Ovary (tissue), 9 donors: Measurements from ENCODE around the gene SREBF1. TPM values are rescaled to one million over a fixed set of nuclear protein-coding genes. Genes with fewer than 3 reads are reported as not detected.

Source experiments
- DNase-seq, 5 donors: peaks; one replicate each; pipeline ENCODE4 v3.0.0-alpha.2; 2019 to 2020
- H3K27ac ChIP-seq, 2 donors: fragments of 200-600 bp; one replicate each; pipeline versions ENCODE4 v1.5.1 to v1.8.0; 2019 to 2022
- H3K27me3 ChIP-seq: fragments of 200-600 bp; one replicate; pipeline ENCODE4 v1.8.0; 2022
- H3K36me3 ChIP-seq: fragments of 200-600 bp; sonication (generic); one replicate; pipeline ENCODE4 v1.5.1; 2019
- H3K4me1 ChIP-seq: one replicate; pipeline ENCODE4 v1.8.1; 2013; ENCODE audit warnings: mild to moderate bottlenecking, moderate library complexity; ENCODE audit not compliant: insufficient read depth
- H3K4me3 ChIP-seq: fragments of 200-600 bp; sonication (generic); one replicate; pipeline ENCODE4 v1.5.1; 2017
- H3K9me3 ChIP-seq, 2 donors: fragments of 200-600 bp in 1 of 2; sonication (generic) in 1 of 2; one replicate each; pipeline versions ENCODE4 v1.5.1 to v1.8.1; 2013 to 2019; ENCODE audit warnings: mild to moderate bottlenecking in 1 of 2, moderate library complexity in 1 of 2
- EP300 ChIP-seq: sonication (generic); formaldehyde crosslinking; IDR thresholded peaks from one replicate; pipeline ENCODE4 v1.6.1; 2017; ENCODE audit warnings: antibody characterized with exemption
- POLR2A ChIP-seq: fragments of 450-650 bp; IDR thresholded peaks from one replicate; pipeline ENCODE4 v1.6.1; 2017; ENCODE audit warnings: antibody characterized with exemption, mild to moderate bottlenecking, moderate library complexity
- WGBS, 3 donors: extraction: QIAGEN DNeasy Blood & Tissue Kit in 1 of 3; methylation state at CpG; one replicate each; pipeline versions ENCODE4 v1.1.5 to v1.1.7; 2013 to 2017; 5-methylcytosine and 5-hydroxymethylcytosine counted together
- intact Hi-C, 4 donors: fragments of 100-400 bp; cut with DNase I; formaldehyde crosslinking; loops; one replicate each; pipeline versions ENCODE4 v1.11.0 to v1.15.1; 2022 to 2023
- polyA plus RNA-seq, 2 donors: library from polyadenylated mRNA; stranded (reverse); fragments of 200-250 nt in 1 of 2; fragments of 350-450 nt in 1 of 2; fragmentation: Illumina TruSeq in 1 of 2; extraction: RNeasy Lipid Tissue Mini Kit (QIAGEN cat#74804) in 1 of 2; gene quantifications; one replicate each; pipeline ENCODE4 v1.2.3, GENCODE V29; 2013 to 2014
- total RNA-seq, 7 donors: library from RNA; depleted of rRNA in 2 of 7; stranded (reverse); fragments of >200 nt in 2 of 7; fragmentation: NEBNext Ultra II Directional in 3 of 7; extraction: Animal tissue kit (Norgen Biotek cat#: 25700) in 3 of 7; gene quantifications; one replicate each; pipeline versions ENCODE4 v1.1.0 to v1.2.4, GENCODE V29; 2016 to 2023
- TF ChIP-seq, protein P1 (sequence below), 3 donors: fragments of 450-650 bp in 2 of 3; fragments of 200-600 bp in 1 of 3; IDR thresholded peaks; one replicate each; pipeline versions ENCODE4 v1.5.1 to v1.8.0; 2016 to 2022; ENCODE audit warnings: antibody characterized with exemption in 3 of 3, mild to moderate bottlenecking in 1 of 3
- donor health status: DM: no; HTN: no; CAD: no; lungs with moderate emphysema.
- donor health status: DM: no; HTN: no; CAD: no.
- donor health status: Bipolar disorder and iron deficiency.
- donor health status: DM: yes; HTN: yes; CAD: no.
- donor health status: DM: no; HTN: no; CAD: no.
- donor health status: DM: yes; HTN: yes; CAD: no.

Gene SREBF1
- total and polyA plus RNA-seq, 9 donors = 24.3 to 190 (median 88.2) TPM

DNA sequence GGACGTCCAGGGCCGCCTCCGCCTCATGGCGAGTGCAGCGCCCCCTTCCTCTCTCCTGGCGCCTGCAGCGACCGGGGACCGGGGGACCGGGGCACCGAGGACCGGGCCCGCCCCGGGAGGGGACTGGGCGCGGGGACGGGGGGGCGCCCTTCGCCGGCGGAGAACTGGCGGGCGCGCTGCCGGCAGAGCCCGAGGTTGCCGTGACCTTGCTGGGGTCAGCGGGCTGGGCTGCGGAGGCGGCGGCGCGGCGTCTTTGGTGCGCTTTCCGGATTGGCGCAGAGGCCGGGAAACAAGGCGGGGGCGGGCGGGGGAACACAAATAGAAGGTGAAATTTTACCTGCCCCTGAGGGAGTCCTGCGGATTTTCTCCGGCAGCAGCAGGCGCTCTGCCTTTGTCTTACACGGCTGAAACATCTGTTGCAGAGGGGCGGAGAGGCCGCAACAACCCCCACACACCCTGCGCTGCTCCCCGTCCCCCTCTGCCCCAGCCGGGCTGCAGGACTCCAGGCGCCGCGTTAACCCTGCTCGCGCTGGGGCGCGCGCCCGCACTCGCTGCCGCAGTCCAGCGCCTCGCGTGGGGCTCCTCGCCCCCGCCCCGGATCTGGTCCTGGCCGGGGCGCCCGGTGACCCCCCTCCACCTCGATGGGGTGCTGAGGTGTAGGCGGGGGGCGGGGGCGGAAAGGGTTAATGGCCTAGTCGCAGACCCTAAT, 53.5 kb downstream of the SREBF1 start:
- Histone ChIP-seq H3K4me1 (peaks cover 23% of the 10 kb centered on the region), H3K36me3 (no peaks in the 10 kb centered on the region), H3K4me3 (peak overlapping the region; percentile 50), H3K9me3 (no peaks in the 10 kb centered on the region), H3K27me3 (no peaks in the 10 kb centered on the region), H3K27ac (peak overlapping the region; percentile 56 to 77)
- TF ChIP-seq, protein P1, sequence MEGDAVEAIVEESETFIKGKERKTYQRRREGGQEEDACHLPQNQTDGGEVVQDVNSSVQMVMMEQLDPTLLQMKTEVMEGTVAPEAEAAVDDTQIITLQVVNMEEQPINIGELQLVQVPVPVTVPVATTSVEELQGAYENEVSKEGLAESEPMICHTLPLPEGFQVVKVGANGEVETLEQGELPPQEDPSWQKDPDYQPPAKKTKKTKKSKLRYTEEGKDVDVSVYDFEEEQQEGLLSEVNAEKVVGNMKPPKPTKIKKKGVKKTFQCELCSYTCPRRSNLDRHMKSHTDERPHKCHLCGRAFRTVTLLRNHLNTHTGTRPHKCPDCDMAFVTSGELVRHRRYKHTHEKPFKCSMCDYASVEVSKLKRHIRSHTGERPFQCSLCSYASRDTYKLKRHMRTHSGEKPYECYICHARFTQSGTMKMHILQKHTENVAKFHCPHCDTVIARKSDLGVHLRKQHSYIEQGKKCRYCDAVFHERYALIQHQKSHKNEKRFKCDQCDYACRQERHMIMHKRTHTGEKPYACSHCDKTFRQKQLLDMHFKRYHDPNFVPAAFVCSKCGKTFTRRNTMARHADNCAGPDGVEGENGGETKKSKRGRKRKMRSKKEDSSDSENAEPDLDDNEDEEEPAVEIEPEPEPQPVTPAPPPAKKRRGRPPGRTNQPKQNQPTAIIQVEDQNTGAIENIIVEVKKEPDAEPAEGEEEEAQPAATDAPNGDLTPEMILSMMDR (IDR thresholded peaks at IDR 0.05) = peak in 1 of 3 donors; percentile 12
- TF ChIP-seq EP300 = no peak
- peak; percentile 3 for TF ChIP-seq POLR2A
- WGBS, 3 donors = 0 to 2% (median 1%) methylated on average over 62 to 75 of the region's 75 CpGs
- DNase-seq = peak; percentile 73 to 86 (median 80)
- intact Hi-C loops = no loop called here

DNA sequence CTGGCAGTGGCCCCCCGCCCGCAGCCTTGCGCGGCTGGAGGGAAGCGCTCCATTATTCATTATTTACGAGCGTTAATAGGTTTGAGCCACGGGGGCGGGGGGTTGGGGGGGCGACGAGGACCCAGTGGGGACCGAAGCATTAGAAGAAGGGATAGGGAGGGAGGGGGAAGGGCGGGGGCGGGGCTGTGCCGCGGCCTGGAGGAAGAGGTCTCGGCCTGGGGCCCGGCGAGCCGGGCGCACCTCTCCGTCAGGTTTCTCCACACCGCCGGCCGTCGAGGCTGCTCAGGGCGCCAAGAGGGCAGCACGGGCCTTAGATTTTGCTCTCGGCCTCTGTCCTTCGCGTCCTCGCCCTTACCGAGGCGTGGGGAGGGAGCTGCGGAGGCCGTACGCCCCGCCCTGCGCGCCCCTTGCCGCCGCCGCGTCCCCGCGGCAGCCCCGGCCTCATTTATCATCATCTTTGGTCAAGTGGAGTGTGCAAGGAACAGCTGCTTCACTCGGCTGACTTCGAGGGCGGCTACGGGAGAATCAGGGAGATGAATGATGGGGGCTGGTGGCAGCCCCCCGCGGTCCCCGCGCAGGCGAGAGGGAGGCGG, 54.2 kb downstream of the SREBF1 start:
- no peak for TF ChIP-seq POLR2A
- TF ChIP-seq, protein P1 (IDR thresholded peaks at IDR 0.05) = no peak
- TF ChIP-seq EP300 = no peak

DNA sequence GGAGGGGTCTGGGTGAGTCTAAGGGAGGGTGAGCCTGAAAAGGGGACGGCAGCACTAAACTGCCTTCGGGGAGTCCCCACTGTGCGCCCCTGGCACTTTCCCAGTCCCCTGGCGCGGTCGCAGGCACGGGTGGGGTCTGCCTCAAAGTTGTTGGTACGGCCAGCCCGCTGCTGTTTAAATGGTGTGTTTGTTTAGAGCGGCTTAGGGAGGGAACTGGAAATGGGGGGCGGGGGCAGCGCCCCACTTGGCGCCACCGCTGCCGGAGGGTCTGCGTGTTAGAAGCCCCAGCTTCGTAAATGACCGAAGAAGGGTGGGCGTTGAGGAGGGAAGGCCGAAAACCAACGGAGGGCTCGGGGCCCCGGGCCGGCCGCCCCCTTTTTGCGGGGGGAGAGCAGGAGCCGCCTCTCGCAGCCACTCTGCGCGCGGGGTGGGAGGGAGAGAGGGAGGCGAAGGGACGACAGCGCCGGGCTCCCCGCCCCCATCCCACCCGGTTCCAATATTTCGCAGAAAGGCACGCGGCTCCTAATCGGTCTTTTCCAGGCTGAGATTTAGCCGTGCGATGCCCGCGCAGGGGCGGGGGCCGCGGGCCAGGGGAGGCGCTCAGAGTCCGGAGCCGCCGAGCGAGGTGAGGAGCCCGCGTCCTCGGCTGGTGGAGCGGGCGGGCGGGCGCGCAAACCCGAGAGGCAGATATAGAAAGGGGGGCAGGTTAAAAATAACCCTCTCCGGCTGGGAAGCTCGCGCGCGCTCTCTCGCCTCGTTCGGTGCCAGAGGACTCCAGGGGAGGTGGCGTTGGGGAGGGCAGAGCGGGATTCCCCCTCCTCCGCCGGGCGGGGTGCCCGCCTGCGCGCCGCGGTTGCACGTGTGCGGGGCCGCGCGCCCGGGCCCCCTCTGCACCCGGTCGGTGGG, 54.9 kb downstream of the SREBF1 start:
- H3K36me3 ChIP-seq = no peaks in the 10 kb centered on the region
- TF ChIP-seq, protein P1 (IDR thresholded peaks at IDR 0.05) = no peak
- TF ChIP-seq EP300 (no peak), POLR2A (no peak)
- H3K4me3 ChIP-seq = peak overlapping the region; percentile 50
- peak; percentile 87 to 92 (median 89) for DNase-seq
- H3K27ac ChIP-seq = peak overlapping the region; percentile 56 to 77
- intact Hi-C loops = no loop called here
- no peaks in the 10 kb centered on the region for H3K27me3 ChIP-seq
- H3K4me1 ChIP-seq = peaks cover 32% of the 10 kb centered on the region
- no peaks in the 10 kb centered on the region for H3K9me3 ChIP-seq
- 2% methylated on average over 75 to 88 of the region's 88 CpGs for WGBS, 3 donors

More for the DNA sequence above, 54.2 kb downstream of the SREBF1 start:
- 1 to 2% (median 1%) methylated on average over 34 to 56 of the region's 57 CpGs for WGBS, 3 donors
- H3K27me3 ChIP-seq = no peaks in the 10 kb centered on the region
- H3K4me1 ChIP-seq = peaks cover 30% of the 10 kb centered on the region
- H3K9me3 ChIP-seq = no peaks in the 10 kb centered on the region
- peak overlapping the region; percentile 50 for H3K4me3 ChIP-seq
- intact Hi-C loops = no loop called here
- H3K36me3 ChIP-seq = no peaks in the 10 kb centered on the region
- H3K27ac ChIP-seq = peak overlapping the region; percentile 56 to 77
- peak in 4 of 5 donors; percentile 54 to 71 (median 68) for DNase-seq

DNA sequence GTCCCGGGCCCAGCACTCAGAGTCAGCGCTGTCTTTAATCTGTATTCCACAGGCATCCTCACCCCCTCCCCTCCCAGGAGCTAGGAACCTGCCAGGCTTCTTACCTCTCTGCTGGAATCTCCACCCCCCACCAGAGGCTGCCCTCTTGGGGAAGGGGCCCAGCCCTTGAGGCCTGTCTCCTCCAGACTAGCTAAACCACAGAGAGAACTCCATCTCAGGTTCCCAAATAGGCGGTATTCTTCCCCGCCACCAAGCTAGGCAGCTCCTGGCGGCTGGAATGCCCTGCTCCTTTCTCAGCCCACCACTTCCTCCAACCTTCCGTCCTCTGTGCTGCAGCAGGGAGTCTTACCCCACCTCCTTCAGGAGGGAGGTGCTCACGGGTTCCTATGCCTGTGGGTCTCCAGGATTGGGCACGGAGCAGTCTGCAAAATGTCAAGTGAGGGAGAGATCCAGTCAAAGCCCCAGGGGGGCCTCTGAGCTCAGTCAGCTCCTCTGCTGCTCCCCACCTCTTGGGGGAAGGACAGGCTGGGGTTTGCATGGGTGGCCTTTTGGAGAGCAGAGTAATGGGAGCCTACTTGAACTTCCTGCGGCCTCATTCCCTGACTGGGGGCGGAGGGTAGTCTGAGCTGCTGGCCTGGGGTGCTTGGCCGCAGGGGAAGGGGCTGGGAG, 55.7 kb downstream of the SREBF1 start:
- H3K4me3 ChIP-seq = peak overlapping the region; percentile 50
- peaks cover 32% of the 10 kb centered on the region for H3K4me1 ChIP-seq
- DNase-seq = peak; percentile 49 to 72 (median 66)
- no peaks in the 10 kb centered on the region for H3K27me3 ChIP-seq
- peak overlapping the region; percentile 56 to 77 for H3K27ac ChIP-seq
- WGBS, 3 donors = 24 to 34% (median 25%) methylated on average over 11 of the region's 11 CpGs
- no peaks in the 10 kb centered on the region for H3K9me3 ChIP-seq
- TF ChIP-seq POLR2A (no peak), EP300 (no peak)
- TF ChIP-seq, protein P1 (IDR thresholded peaks at IDR 0.05) = peak in 1 of 3 donors; percentile 41
- H3K36me3 ChIP-seq = no peaks in the 10 kb centered on the region
- intact Hi-C loops = no loop called here
